GM19468 (cell line): ENCODE measurements around the gene TRMT10B.

Source experiments
- ATAC-seq: cut with Tn5 transposase; IDR thresholded peaks from one replicate; pipeline ENCODE4 v1.9.1; 2021; ENCODE audit warnings: mild to moderate bottlenecking, moderate library complexity, moderate number of reproducible peaks; ENCODE audit not compliant: unreplicated experiment; ENCODE audit errors: extremely low read depth

Gene TRMT10B

GRCh38 chr9:37753489-37754190, at the start of gene TRMT10B:
Gene TRMT10B (plus strand): TSS chr9:37753805. CDS start chr9:37761932, 8,127 bp downstream.
- ATAC-seq, result peak; percentile 70

- no peak for ATAC-seq
Observed at GRCh38 chr9:37705787-37706186, 47.8 kb upstream of the TRMT10B start.

- ATAC-seq, result no peak
Observed at GRCh38 chr9:37706290-37706689, 47.3 kb upstream of the TRMT10B start.

- no peak for ATAC-seq
Observed at GRCh38 chr9:37707748-37708147, 45.9 kb upstream of the TRMT10B start.

GRCh38 chr9:37710046-37710445, 43.6 kb upstream of the TRMT10B start:
- ATAC-seq, result no peak

GRCh38 chr9:37715260-37715659, 38.3 kb upstream of the TRMT10B start:
- no peak for ATAC-seq

- no peak for ATAC-seq
Observed at GRCh38 chr9:37715991-37716505, 37.6 kb upstream of the TRMT10B start.

- ATAC-seq, result no peak
Observed at GRCh38 chr9:37719526-37719925, 34.1 kb upstream of the TRMT10B start.

- ATAC-seq, result no peak
Observed at GRCh38 chr9:37727013-37727412, 26.6 kb upstream of the TRMT10B start.

- ATAC-seq, result no peak
Observed at GRCh38 chr9:37729499-37729898, 24.1 kb upstream of the TRMT10B start.

GRCh38 chr9:37730256-37730655, 23.3 kb upstream of the TRMT10B start:
- no peak for ATAC-seq

GRCh38 chr9:37730839-37731238, 22.8 kb upstream of the TRMT10B start:
- no peak for ATAC-seq

GRCh38 chr9:37732086-37732741, 21.4 kb upstream of the TRMT10B start:
- ATAC-seq, result no peak

- ATAC-seq, result no peak
Observed at GRCh38 chr9:37732952-37733351, 20.7 kb upstream of the TRMT10B start.

- no peak for ATAC-seq
Observed at GRCh38 chr9:37739222-37739621, 14.4 kb upstream of the TRMT10B start.

GRCh38 chr9:37740128-37740527, 13.5 kb upstream of the TRMT10B start:
- no peak for ATAC-seq

GRCh38 chr9:37740631-37741328, 12.8 kb upstream of the TRMT10B start:
- no peak for ATAC-seq

- ATAC-seq, result no peak
Observed at GRCh38 chr9:37745970-37746369, 7.6 kb upstream of the TRMT10B start.

- no peak for ATAC-seq
Observed at GRCh38 chr9:37746448-37747270, 6.9 kb upstream of the TRMT10B start.

GRCh38 chr9:37747271-37747753, 6.3 kb upstream of the TRMT10B start:
- peak; percentile 76 for ATAC-seq
